Ovary (tissue), 9 donors: Measurements from ENCODE around the gene DISC1. TPM values are rescaled to one million over a fixed set of nuclear protein-coding genes. Genes with fewer than 3 reads are reported as not detected.
"Not testable (repeated sequence)": the region's sequence is repeated elsewhere in the genome, so short reads cannot be mapped to it uniquely, and the experiment has no call there.

Experiments used
- DNase-seq, 5 donors: peaks; one replicate each; pipeline ENCODE4 v3.0.0-alpha.2; 2019 to 2020
- H3K27ac ChIP-seq, 2 donors: fragments of 200-600 bp; one replicate each; pipeline versions ENCODE4 v1.5.1 to v1.8.0; 2019 to 2022
- H3K27me3 ChIP-seq: fragments of 200-600 bp; one replicate; pipeline ENCODE4 v1.8.0; 2022
- H3K36me3 ChIP-seq: fragments of 200-600 bp; sonication (generic); one replicate; pipeline ENCODE4 v1.5.1; 2019
- H3K4me1 ChIP-seq: one replicate; pipeline ENCODE4 v1.8.1; 2013; ENCODE audit warnings: mild to moderate bottlenecking, moderate library complexity; ENCODE audit not compliant: insufficient read depth
- H3K4me3 ChIP-seq: fragments of 200-600 bp; sonication (generic); one replicate; pipeline ENCODE4 v1.5.1; 2017
- H3K9me3 ChIP-seq, 2 donors: fragments of 200-600 bp in 1 of 2; sonication (generic) in 1 of 2; one replicate each; pipeline versions ENCODE4 v1.5.1 to v1.8.1; 2013 to 2019; ENCODE audit warnings: mild to moderate bottlenecking in 1 of 2, moderate library complexity in 1 of 2
- CTCF ChIP-seq, 3 donors: fragments of 450-650 bp in 2 of 3; fragments of 200-600 bp in 1 of 3; IDR thresholded peaks; one replicate each; pipeline versions ENCODE4 v1.5.1 to v1.8.0; 2016 to 2022; ENCODE audit warnings: antibody characterized with exemption in 3 of 3, mild to moderate bottlenecking in 1 of 3
- EP300 ChIP-seq: sonication (generic); formaldehyde crosslinking; IDR thresholded peaks from one replicate; pipeline ENCODE4 v1.6.1; 2017; ENCODE audit warnings: antibody characterized with exemption
- POLR2A ChIP-seq: fragments of 450-650 bp; IDR thresholded peaks from one replicate; pipeline ENCODE4 v1.6.1; 2017; ENCODE audit warnings: antibody characterized with exemption, mild to moderate bottlenecking, moderate library complexity
- WGBS, 3 donors: extraction: QIAGEN DNeasy Blood & Tissue Kit in 1 of 3; methylation state at CpG; one replicate each; pipeline versions ENCODE4 v1.1.5 to v1.1.7; 2013 to 2017; 5-methylcytosine and 5-hydroxymethylcytosine counted together
- intact Hi-C, 4 donors: fragments of 100-400 bp; cut with DNase I; formaldehyde crosslinking; loops; one replicate each; pipeline versions ENCODE4 v1.11.0 to v1.15.1; 2022 to 2023
- polyA plus RNA-seq, 2 donors: library from polyadenylated mRNA; stranded (reverse); fragments of 200-250 nt in 1 of 2; fragments of 350-450 nt in 1 of 2; fragmentation: Illumina TruSeq in 1 of 2; extraction: RNeasy Lipid Tissue Mini Kit (QIAGEN cat#74804) in 1 of 2; gene quantifications; one replicate each; pipeline ENCODE4 v1.2.3, GENCODE V29; 2013 to 2014
- total RNA-seq, 7 donors: library from RNA; depleted of rRNA in 2 of 7; stranded (reverse); fragments of >200 nt in 2 of 7; fragmentation: NEBNext Ultra II Directional in 3 of 7; extraction: Animal tissue kit (Norgen Biotek cat#: 25700) in 3 of 7; gene quantifications; one replicate each; pipeline versions ENCODE4 v1.1.0 to v1.2.4, GENCODE V29; 2016 to 2023
- donor health status: DM: no; HTN: no; CAD: no; lungs with moderate emphysema.
- donor health status: DM: no; HTN: no; CAD: no.
- donor health status: Bipolar disorder and iron deficiency.
- donor health status: DM: yes; HTN: yes; CAD: no.
- donor health status: DM: no; HTN: no; CAD: no.
- donor health status: DM: yes; HTN: yes; CAD: no.

DISC1 gene
- total and polyA plus RNA-seq, 9 donors, result 3.0 to 24.3 (median 13.0) TPM

GRCh38 chr1:231757759-231758158, 131.2 kb downstream of the DISC1 start:
- 98 to 99% (median 98%) methylated on average over 8 of the region's 8 CpGs for WGBS, 3 donors
- no peak for DNase-seq
- Histone ChIP-seq H3K4me3 (no peak overlapping the region), H3K36me3 (no peaks in the 10 kb centered on the region), H3K9me3 (peaks cover 0 to 5% of the 10 kb centered on the region in 2 donors), H3K27ac (no peak overlapping the region), H3K27me3 (no peaks in the 10 kb centered on the region), H3K4me1 (no peaks in the 10 kb centered on the region)
- intact Hi-C loops, result loop anchor here in 1 of 4 donors (10.0 kb wide), 1 partner anchor 107 kb away; no protein-coding TSS in a partner anchor
- TF ChIP-seq POLR2A, result no peak
- no peak for TF ChIP-seq EP300
- TF ChIP-seq CTCF (IDR thresholded peaks at IDR 0.05), result no peak

GRCh38 chr1:231761252-231761651, 134.7 kb downstream of the DISC1 start:
- no peak overlapping the region for H3K27ac ChIP-seq
- H3K27me3 ChIP-seq, result no peaks in the 10 kb centered on the region
- WGBS, 3 donors, result 79 to 97% (median 97%) methylated on average over 3 of the region's 3 CpGs
- peaks cover 1% of the 10 kb centered on the region for H3K4me1 ChIP-seq
- TF ChIP-seq POLR2A (no peak), CTCF (IDR thresholded peaks at IDR 0.05) (no peak), EP300 (no peak)
- no peaks in the 10 kb centered on the region for H3K9me3 ChIP-seq
- H3K4me3 ChIP-seq, result no peak overlapping the region
- intact Hi-C loops, result no loop called here
- no peaks in the 10 kb centered on the region for H3K36me3 ChIP-seq
- DNase-seq, result no peak

GRCh38 chr1:231761747-231762541, 135.4 kb downstream of the DISC1 start:
- H3K4me3 ChIP-seq, result no peak overlapping the region
- H3K4me1 ChIP-seq, result peaks cover 1% of the 10 kb centered on the region
- H3K36me3 ChIP-seq, result no peaks in the 10 kb centered on the region
- WGBS, 3 donors, result 84 to 90% (median 90%) methylated on average over 6 of the region's 6 CpGs
- no peak overlapping the region for H3K27ac ChIP-seq
- intact Hi-C loops, result no loop called here
- no peaks in the 10 kb centered on the region for H3K9me3 ChIP-seq
- DNase-seq, result no peak
- no peak for TF ChIP-seq CTCF (IDR thresholded peaks at IDR 0.05)
- TF ChIP-seq POLR2A, result no peak
- no peak for TF ChIP-seq EP300
- H3K27me3 ChIP-seq, result no peaks in the 10 kb centered on the region

GRCh38 chr1:231763456-231763855, 136.9 kb downstream of the DISC1 start:
- no peaks in the 10 kb centered on the region for H3K27me3 ChIP-seq
- no peak overlapping the region for H3K4me3 ChIP-seq
- DNase-seq, result no peak
- H3K9me3 ChIP-seq, result no peaks in the 10 kb centered on the region
- TF ChIP-seq CTCF (IDR thresholded peaks at IDR 0.05) (no peak), EP300 (no peak), POLR2A (no peak)
- intact Hi-C loops, result no loop called here
- H3K4me1 ChIP-seq, result peaks cover 1% of the 10 kb centered on the region
- H3K27ac ChIP-seq, result no peak overlapping the region
- WGBS, 3 donors, result 91 to 97% (median 97%) methylated on average over 2 of the region's 2 CpGs
- H3K36me3 ChIP-seq, result no peaks in the 10 kb centered on the region

GRCh38 chr1:231765825-231766224, 139.2 kb downstream of the DISC1 start:
- 96% methylated on average over 7 of the region's 7 CpGs for WGBS, 3 donors
- H3K36me3 ChIP-seq, result not testable (repeated sequence)

More at GRCh38 chr1:231765825-231766224, 139.2 kb downstream of the DISC1 start:
- H3K27me3 ChIP-seq, H3K4me3 ChIP-seq, DNase-seq, H3K4me1 ChIP-seq, H3K9me3 ChIP-seq, intact Hi-C loops, H3K27ac ChIP-seq: not testable (repeated sequence)
